B cell (primary cell): ENCODE measurements around the gene SHLD1. TPM values are rescaled to one million over a fixed set of nuclear protein-coding genes. Genes with fewer than 3 reads are reported as not detected.

Experiments
- ATAC-seq: fragments of 200-7000 bp; cut with Tn5 transposase; one replicate; pipeline ENCODE4 v1.10.0; 2021; ENCODE audit warnings: low read depth, mild to moderate bottlenecking, moderate number of reproducible peaks, moderate library complexity
- CTCF ChIA-PET: fragments of 350-600 bp; sonication (Branson Sonifier 250); formaldehyde crosslinking; loops from one replicate; lab custom pipeline; 2021; ENCODE audit warnings: antibody characterized with exemption, inconsistent platforms; lab: Charles Lee
- POLR2A ChIA-PET: fragments of 350-600 bp; sonication (Branson Sonifier 250); formaldehyde crosslinking; loops from one replicate; lab custom pipeline; 2021; ENCODE audit warnings: antibody characterized with exemption; lab: Charles Lee
- DNase-seq: peaks from one replicate; pipeline ENCODE4 v3.0.0; 2013
- H2AFZ ChIP-seq: 2 replicates; pipeline ENCODE4 v1.6.1; 2012; ENCODE audit warnings: mild to moderate bottlenecking, low read depth, low read length; ENCODE audit not compliant: insufficient read depth, poor library complexity, severe bottlenecking
- H3K27ac ChIP-seq, 2 donors: 1 replicate in 1 of 2; 2 replicates in 1 of 2; pipeline ENCODE4 v1.5.1; 2012 to 2013; ENCODE audit warnings: low read length in 2 of 2, mild to moderate bottlenecking in 2 of 2, moderate library complexity in 1 of 2
- H3K27me3 ChIP-seq, 4 experiments: fragments of 200-600 bp in 1 of 4; sonication (generic) in 1 of 4; replicated peaks in 1 of 4; 1 replicate in 2 of 4; 2 replicates in 2 of 4; pipeline versions ENCODE4 v1.6.1 to v1.7.0; 2013 to 2016; ENCODE audit warnings: low read length in 3 of 4, mild to moderate bottlenecking in 2 of 4, mixed read lengths in 1 of 4, moderate library complexity in 1 of 4; ENCODE audit not compliant: insufficient read depth in 4 of 4, control insufficient read depth in 3 of 4; ENCODE audit errors: control extremely low read depth in 1 of 4
- H3K36me3 ChIP-seq, 2 experiments: replicated peaks in 1 of 2; 1 replicate in 1 of 2; 2 replicates in 1 of 2; pipeline versions ENCODE4 v1.6.1 to v1.7.1; 2013; ENCODE audit warnings: low read length in 1 of 2; ENCODE audit not compliant: insufficient read depth in 2 of 2, control insufficient read depth in 1 of 2; ENCODE audit errors: control extremely low read depth in 1 of 2, extremely low read depth in 1 of 2
- H3K4me1 ChIP-seq, 2 donors: fragments of 200-600 bp in 1 of 2; sonication (generic) in 1 of 2; 1 replicate in 1 of 2; 2 replicates in 1 of 2; pipeline versions ENCODE4 v1.5.1 to v1.6.1; 2013 to 2017; ENCODE audit warnings: low read length in 2 of 2; ENCODE audit not compliant: control insufficient read depth in 2 of 2, insufficient read depth in 2 of 2
- H3K4me2 ChIP-seq: replicated peaks from 2 replicates; pipeline ENCODE3; 2012; ENCODE audit warnings: mild to moderate bottlenecking, low read depth, low read length; ENCODE audit not compliant: poor library complexity, severe bottlenecking
- H3K4me3 ChIP-seq, 5 experiments: fragments of 200-600 bp in 1 of 5; sonication (generic) in 1 of 5; 1 replicate in 3 of 5; 2 replicates in 2 of 5; pipeline versions ENCODE4 v1.5.1 to v1.7.0; 2011 to 2016; ENCODE audit warnings: low read length in 4 of 5, mild to moderate bottlenecking in 4 of 5, low read depth in 2 of 5, control low read depth in 1 of 5, moderate library complexity in 1 of 5; ENCODE audit not compliant: insufficient read depth in 1 of 5; ENCODE audit errors: control extremely low read depth in 1 of 5, extremely low read depth in 1 of 5
- H3K79me2 ChIP-seq: fragments of 200-600 bp; sonication (generic); one replicate; pipeline ENCODE4 v1.6.0; 2016; ENCODE audit warnings: low read length; ENCODE audit not compliant: control insufficient read depth, insufficient read depth
- H3K9ac ChIP-seq: fragments of 200-600 bp; sonication (generic); 2 replicates; pipeline ENCODE4 v1.6.1; 2017; ENCODE audit warnings: mild to moderate bottlenecking, low read length, moderate library complexity
- H3K9me3 ChIP-seq, 3 donors: one replicate each; pipeline versions ENCODE4 v1.6.1 to v1.7.1; 2013; ENCODE audit warnings: low read length in 2 of 3; ENCODE audit not compliant: control insufficient read depth in 2 of 3, insufficient read depth in 1 of 3; ENCODE audit errors: control extremely low read depth in 1 of 3
- H4K20me1 ChIP-seq: 2 replicates; pipeline ENCODE4 v1.6.0; 2012; ENCODE audit warnings: mild to moderate bottlenecking, low read length; ENCODE audit not compliant: insufficient read depth, control insufficient read depth, poor library complexity, severe bottlenecking
- H3K27ac Mint-ChIP-seq: one replicate; pipeline ENCODE4 v1.8.0; 2021; ENCODE audit warnings: mixed read lengths
- H3K27me3 Mint-ChIP-seq: one replicate; pipeline ENCODE4 v1.8.0; 2021; ENCODE audit warnings: mixed read lengths
- H3K4me1 Mint-ChIP-seq: one replicate; pipeline ENCODE4 v1.8.0; 2021; ENCODE audit warnings: mixed read lengths
- H3K4me3 Mint-ChIP-seq: one replicate; pipeline ENCODE4 v1.8.0; 2021; ENCODE audit warnings: mixed read lengths
- H3K9me3 Mint-ChIP-seq: one replicate; pipeline ENCODE4 v1.8.0; 2022; ENCODE audit warnings: mixed read lengths; ENCODE audit not compliant: insufficient read depth
- CTCF ChIP-seq: fragments of 200-600 bp; IDR thresholded peaks from one replicate; pipeline ENCODE4 v1.8.0; 2022; ENCODE audit warnings: antibody characterized with exemption, mild to moderate bottlenecking
- EZH2 ChIP-seq: IDR thresholded peaks from 2 replicates; pipeline ENCODE4 v1.6.1; 2012; ENCODE audit warnings: borderline replicate concordance, low read depth, mild to moderate bottlenecking, moderate library complexity, low read length; ENCODE audit not compliant: insufficient read depth, poor library complexity, severe bottlenecking
- WGBS: methylation state at CpG from one replicate; pipeline ENCODE4 v1.1.5; 2013; ENCODE audit warnings: missing lambda C conversion rate; ENCODE audit not compliant: insufficient coverage; 5-methylcytosine and 5-hydroxymethylcytosine counted together
- intact Hi-C: fragments of 100-400 bp; cut with micrococcal nuclease; formaldehyde crosslinking; loops from one replicate; pipeline ENCODE4 v1.10.0; 2022
- polyA plus RNA-seq: library from polyadenylated mRNA; depleted of rRNA; stranded (reverse); fragments of >200 nt; gene quantifications from 2 replicates; pipeline ENCODE4 v1.2.3, GENCODE V29; 2012
- total RNA-seq, 2 donors: library from RNA; stranded (reverse); fragments of 120-200 nt in 1 of 2; gene quantifications; 1 replicate in 1 of 2; 2 replicates in 1 of 2; pipeline versions ENCODE4 v1.2.3 to v1.2.4, GENCODE V29; 2013 to 2022

Gene SHLD1
- total and polyA plus RNA-seq, 2 donors (not counting 1 experiment from before 2014, with no cell fraction given): 15.4 to 18.5 TPM

- Mint-ChIP-seq H3K9me3 (no peaks in the 10 kb centered on the region), H3K27me3 (peaks cover 33% of the 10 kb centered on the region), H3K4me3 (no peak overlapping the region), H3K4me1 (peaks cover 4% of the 10 kb centered on the region), H3K27ac (no peak overlapping the region)
- Histone ChIP-seq H3K9ac (no peak overlapping the region), H3K9me3 (no peaks in the 10 kb centered on the region), H2AFZ (no peak overlapping the region), H3K4me3 (no peak overlapping the region), H3K27me3 (peaks cover 0 to under 1% (median 0%) of the 10 kb centered on the region in 4 experiments), H3K27ac (no peak overlapping the region), H3K36me3 (no peaks in the 10 kb centered on the region), H3K4me2 (no peak overlapping the region), H3K4me1 (no peaks in the 10 kb centered on the region), H3K79me2 (no peaks in the 10 kb centered on the region), H4K20me1 (no peaks in the 10 kb centered on the region)
- POLR2A ChIA-PET: interaction anchor here (0.6 kb wide), 1 partner anchor 136 kb away, joined by 3 read pairs; no protein-coding TSS in a partner anchor
- 75% methylated on average over 4 of the region's 5 CpGs for WGBS
- no peak for ATAC-seq
- TF ChIP-seq EZH2 (no peak), CTCF (no peak)
- intact Hi-C loops: no loop called here
- DNase-seq: no peak
- CTCF ChIA-PET: no interaction called here
Observed at GRCh38 chr20:5881703-5882102, 131.5 kb downstream of the SHLD1 start.

GRCh38 chr20:5882166-5882565 is 132.0 kb downstream of the SHLD1 start:
- Histone ChIP-seq H3K4me1 (no peaks in the 10 kb centered on the region), H3K27me3 (peaks cover 0 to 5% (median under 1%) of the 10 kb centered on the region in 4 experiments), H3K4me3 (no peak overlapping the region), H3K79me2 (no peaks in the 10 kb centered on the region), H3K27ac (no peak overlapping the region), H3K36me3 (no peaks in the 10 kb centered on the region), H4K20me1 (no peaks in the 10 kb centered on the region), H3K9ac (no peak overlapping the region), H2AFZ (no peak overlapping the region), H3K9me3 (no peaks in the 10 kb centered on the region), H3K4me2 (no peak overlapping the region)
- ATAC-seq: no peak
- ChIA-PET POLR2A (interaction anchor here (0.6 kb wide), 1 partner anchor 136 kb away, joined by 3 read pairs; no protein-coding TSS in a partner anchor), CTCF (interaction anchor here (0.6 kb wide), 1 partner anchor 12 kb away, joined by 7 read pairs; no protein-coding TSS in a partner anchor)
- 64% methylated on average over 4 of the region's 9 CpGs for WGBS
- intact Hi-C loops: no loop called here
- Mint-ChIP-seq H3K4me1 (peaks cover 4% of the 10 kb centered on the region), H3K9me3 (no peaks in the 10 kb centered on the region), H3K27ac (no peak overlapping the region), H3K27me3 (peaks cover 35% of the 10 kb centered on the region), H3K4me3 (no peak overlapping the region)
- DNase-seq: no peak
- TF ChIP-seq EZH2 (no peak), CTCF (no peak)
